LNCaP clone FGC (cell line): Measurements from ENCODE around the gene PEX13.
"Not testable (repeated sequence)": the region's sequence is repeated elsewhere in the genome, so short reads cannot be mapped to it uniquely, and the experiment has no call there.

Source experiments
- DNase-seq: peaks from one replicate; pipeline ENCODE4 v3.0.0-alpha.2; 2011; ENCODE audit warnings: low read depth
- H3K4me3 ChIP-seq: 2 replicates; pipeline ENCODE4 v1.5.1; 2011; ENCODE audit warnings: mild to moderate bottlenecking, low read depth, low read length, control low read depth
- TF ChIP-seq, protein P1 (sequence below): IDR thresholded peaks from 2 replicates; pipeline ENCODE4 v1.5.1; 2012; ENCODE audit warnings: mild to moderate bottlenecking; ENCODE audit not compliant: control insufficient read depth, insufficient read depth; ENCODE audit errors: extremely low read depth

Gene PEX13

DNA sequence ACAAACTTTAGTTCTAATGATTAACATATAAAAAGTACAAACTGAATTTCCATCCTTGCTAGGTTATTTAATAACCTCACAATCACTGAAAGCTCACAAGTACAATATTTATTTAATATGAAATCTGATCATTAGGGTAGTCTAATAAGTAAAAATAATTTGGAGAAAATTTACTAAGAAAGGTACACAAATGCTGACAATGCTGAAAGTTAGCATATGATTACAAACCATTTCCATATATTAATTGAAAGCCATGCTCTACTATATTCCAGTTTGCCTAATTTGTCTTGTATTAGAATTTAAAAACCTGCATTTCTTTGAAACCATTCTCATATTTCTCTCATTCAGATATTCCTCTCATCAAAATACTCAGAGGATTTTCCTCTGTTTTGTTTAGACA lies 8.2 kb upstream of the PEX13 start:
- TF ChIP-seq, protein P1, sequence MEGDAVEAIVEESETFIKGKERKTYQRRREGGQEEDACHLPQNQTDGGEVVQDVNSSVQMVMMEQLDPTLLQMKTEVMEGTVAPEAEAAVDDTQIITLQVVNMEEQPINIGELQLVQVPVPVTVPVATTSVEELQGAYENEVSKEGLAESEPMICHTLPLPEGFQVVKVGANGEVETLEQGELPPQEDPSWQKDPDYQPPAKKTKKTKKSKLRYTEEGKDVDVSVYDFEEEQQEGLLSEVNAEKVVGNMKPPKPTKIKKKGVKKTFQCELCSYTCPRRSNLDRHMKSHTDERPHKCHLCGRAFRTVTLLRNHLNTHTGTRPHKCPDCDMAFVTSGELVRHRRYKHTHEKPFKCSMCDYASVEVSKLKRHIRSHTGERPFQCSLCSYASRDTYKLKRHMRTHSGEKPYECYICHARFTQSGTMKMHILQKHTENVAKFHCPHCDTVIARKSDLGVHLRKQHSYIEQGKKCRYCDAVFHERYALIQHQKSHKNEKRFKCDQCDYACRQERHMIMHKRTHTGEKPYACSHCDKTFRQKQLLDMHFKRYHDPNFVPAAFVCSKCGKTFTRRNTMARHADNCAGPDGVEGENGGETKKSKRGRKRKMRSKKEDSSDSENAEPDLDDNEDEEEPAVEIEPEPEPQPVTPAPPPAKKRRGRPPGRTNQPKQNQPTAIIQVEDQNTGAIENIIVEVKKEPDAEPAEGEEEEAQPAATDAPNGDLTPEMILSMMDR: no peak
- DNase-seq: no peak
- no peak overlapping the region for H3K4me3 ChIP-seq

DNA sequence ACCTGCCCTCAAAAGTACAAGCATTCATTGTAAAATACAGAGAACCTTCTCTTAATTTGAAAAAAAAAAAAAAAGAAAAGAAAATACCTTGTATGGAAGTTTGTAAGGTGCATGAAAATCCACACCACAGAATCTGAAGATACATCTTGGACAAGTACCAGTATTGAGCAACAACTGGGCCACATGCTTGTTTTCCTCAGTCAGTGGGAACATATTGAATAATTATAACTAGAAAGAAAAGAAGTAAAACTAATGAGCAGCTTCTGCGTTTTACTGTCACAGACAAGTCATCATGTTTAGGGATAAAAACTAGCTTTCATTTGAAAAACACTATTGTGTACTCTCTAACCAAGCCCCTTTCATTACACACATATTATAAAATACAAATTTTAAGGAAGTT lies 5.8 kb upstream of the PEX13 start:
- DNase-seq: no peak
- TF ChIP-seq, protein P1: no peak

DNA sequence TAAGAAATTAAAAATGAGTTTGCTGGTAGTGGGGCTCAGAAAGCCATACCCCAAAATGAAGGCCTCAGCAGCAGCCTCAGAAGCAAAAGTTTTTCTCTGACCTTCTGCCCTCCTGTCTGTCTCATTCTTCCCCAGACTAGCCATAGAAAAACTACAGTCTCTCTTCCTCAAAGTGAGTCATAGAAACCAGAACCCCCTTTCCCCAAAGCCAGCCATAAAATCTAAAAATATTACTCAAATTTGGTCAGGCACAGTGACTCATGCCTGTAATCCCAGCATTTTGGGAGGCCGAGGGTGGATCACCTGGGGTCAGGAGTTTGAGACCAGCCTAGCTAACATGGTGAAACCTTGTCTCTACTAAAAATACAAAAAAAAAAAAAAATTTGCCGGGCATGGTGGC lies 5.2 kb upstream of the PEX13 start:
- not testable (repeated sequence) for DNase-seq, H3K4me3 ChIP-seq

More for the DNA sequence above, 5.8 kb upstream of the PEX13 start:
- H3K4me3 ChIP-seq: no peak overlapping the region

DNA sequence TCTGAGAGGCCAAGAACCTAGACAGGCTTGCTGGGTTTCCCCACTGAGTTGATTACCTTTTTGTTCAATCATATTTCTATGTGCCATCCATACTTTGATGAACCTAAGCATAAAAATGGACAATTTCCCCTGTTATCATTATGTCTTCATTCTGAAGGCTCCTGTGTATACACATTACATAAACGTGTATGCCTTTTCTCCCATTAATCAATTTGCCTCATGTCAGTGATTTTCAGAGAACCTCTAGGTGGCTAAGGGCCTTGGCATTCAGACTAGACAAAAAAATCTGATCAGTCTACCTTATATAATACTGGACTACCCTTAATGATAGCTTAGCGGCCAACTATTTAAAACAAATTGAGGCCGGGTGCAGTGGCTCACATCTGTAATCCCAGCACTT lies 4.1 kb upstream of the PEX13 start:
- no peak overlapping the region for H3K4me3 ChIP-seq
- DNase-seq: no peak
- TF ChIP-seq, protein P1: no peak

DNA sequence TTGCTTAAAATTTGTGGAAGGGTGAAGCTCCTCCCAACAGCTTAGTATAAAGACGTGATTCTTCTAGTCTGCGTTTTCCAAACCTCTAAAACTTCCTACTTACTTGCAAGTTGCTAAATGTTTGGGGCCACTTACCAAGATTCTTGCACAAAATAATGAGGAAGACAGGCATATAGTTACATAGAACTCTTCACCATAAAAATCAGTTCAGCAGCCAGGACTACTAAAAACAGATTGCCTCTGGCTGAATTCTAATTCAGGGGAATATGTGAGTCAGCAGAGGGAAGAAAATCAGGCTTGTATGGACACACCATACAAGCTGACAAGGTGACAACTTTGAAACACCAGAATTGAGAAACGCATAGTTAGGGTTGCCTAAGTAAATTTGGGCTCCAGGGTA lies 2.8 kb upstream of the PEX13 start:
- TF ChIP-seq, protein P1: no peak
- DNase-seq: no peak
- no peak overlapping the region for H3K4me3 ChIP-seq

DNA sequence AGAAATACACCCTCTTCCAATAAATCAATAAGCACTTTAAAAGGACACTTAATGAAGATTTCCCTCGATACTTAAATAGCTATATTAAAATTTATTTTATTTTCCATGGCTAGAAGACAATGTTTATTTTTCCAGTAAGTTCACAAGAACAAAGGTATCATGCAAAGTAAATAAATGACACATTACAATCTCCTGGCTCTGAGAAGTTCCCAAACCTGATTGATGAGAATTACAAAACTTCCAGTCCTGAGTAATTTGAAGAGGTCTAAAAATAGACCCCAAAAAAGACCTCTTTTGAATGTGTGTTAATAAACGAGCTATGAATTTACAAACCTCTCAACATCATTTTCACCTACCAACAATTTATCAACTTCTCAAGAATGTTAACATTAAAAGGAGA lies 1.5 kb upstream of the PEX13 start:
- peak; percentile 82 for DNase-seq
- TF ChIP-seq, protein P1: no peak
- H3K4me3 ChIP-seq: peak overlapping the region; percentile 68

DNA sequence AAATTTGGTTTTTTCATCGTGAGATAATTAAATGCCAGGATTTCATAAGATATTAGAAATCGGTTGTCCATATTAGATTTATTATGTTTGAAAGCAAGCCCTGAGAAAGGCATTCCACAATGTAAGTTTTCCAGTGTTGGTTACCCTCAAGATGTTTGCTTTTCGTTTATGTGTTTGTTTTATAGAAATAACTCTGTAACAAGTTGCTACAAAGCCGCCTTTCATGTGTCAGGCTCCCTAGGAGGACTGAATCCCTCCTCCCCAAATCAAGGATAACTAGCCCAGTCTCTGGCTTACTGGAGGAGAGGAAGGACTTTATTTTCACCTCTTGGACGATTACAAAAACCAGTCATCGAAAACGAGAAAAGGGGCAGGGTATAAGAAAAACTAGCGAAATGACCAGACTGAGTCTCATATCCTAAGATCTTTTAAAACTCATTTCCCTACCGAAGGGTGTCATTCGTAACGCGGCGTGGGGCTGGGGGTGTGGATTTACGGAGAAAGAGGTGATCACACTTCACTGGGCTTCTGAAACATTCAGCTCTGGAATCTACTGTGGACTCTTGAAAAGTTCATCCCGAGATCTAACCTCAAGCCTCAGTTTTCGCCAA lies 1.0 kb upstream of the PEX13 start:
- peak overlapping the region; percentile 68 for H3K4me3 ChIP-seq
- TF ChIP-seq, protein P1: no peak
- DNase-seq: peak; percentile 52
